HepG2 (cell line): ENCODE data around the gene KCNMA1. TPM values are rescaled to one million over a fixed set of nuclear protein-coding genes. Genes with fewer than 3 reads are reported as not detected.

Source experiments
- ATAC-seq: fragments of 200-7000 bp; cut with Tn5 transposase; 3 replicates; pipeline ENCODE4 v1.9.1; 2020; ENCODE audit warnings: mild to moderate bottlenecking, moderate library complexity
- BruUV-seq: library from RNA; stranded (reverse); fragments of 400-500 nt; replicated peaks from 2 replicates; lab custom pipeline; 2021; lab: Mats Ljungman, UMichigan
- CTCF ChIA-PET: fragments of 300-600 bp; formaldehyde crosslinking; extraction: SDS; loops from one replicate; lab custom pipeline; 2021; ENCODE audit warnings: low total read pairs, inconsistent platforms, low intra/inter-chr PET ratio; lab: Yijun Ruan, JAX
- POLR2A ChIA-PET: fragments of 350-600 bp; sonication (Branson Sonifier 250); formaldehyde crosslinking; loops from one replicate; lab custom pipeline; 2020; ENCODE audit warnings: antibody characterized with exemption, inconsistent platforms; lab: Yijun Ruan, JAX
- DNase-seq: peaks from one replicate; pipeline ENCODE4 v3.0.0-alpha.2; 2015; ENCODE audit warnings: low spot score
- FAIRE-seq: peaks from 3 replicates; lab custom pipeline; 2011; peaks lifted over from hg19 to GRCh38; lab: Jason Lieb, UNC
- H2AFZ ChIP-seq: one replicate; pipeline ENCODE4 v1.6.1; 2011; ENCODE audit warnings: low read length, inconsistent platforms
- H3K27ac ChIP-seq: fragments of 300-600 bp; 3 replicates; pipeline ENCODE4 v1.8.0; 2011; ENCODE audit warnings: mixed run types, mild to moderate bottlenecking, mixed read lengths, low read length, inconsistent platforms; ENCODE audit not compliant: insufficient read depth; ENCODE audit errors: extremely low read length
- H3K27me3 ChIP-seq, 2 experiments: fragments of 200-600 bp in 1 of 2; 2 replicates in 1 of 2; 3 replicates in 1 of 2; pipeline versions ENCODE4 v1.6.0 to v1.8.0; 2011; ENCODE audit warnings: low read length in 2 of 2, mild to moderate bottlenecking in 2 of 2, moderate library complexity in 2 of 2, inconsistent platforms in 1 of 2; ENCODE audit not compliant: insufficient read depth in 2 of 2, control insufficient read depth in 1 of 2
- H3K36me3 ChIP-seq, 2 experiments: fragments of 200-600 bp in 1 of 2; replicated peaks in 1 of 2; 2 replicates in 1 of 2; 3 replicates in 1 of 2; pipeline versions ENCODE4 v1.5.1 to v1.8.0; 2011; ENCODE audit warnings: low read length in 2 of 2, inconsistent platforms in 1 of 2; ENCODE audit not compliant: insufficient read depth in 2 of 2, control insufficient read depth in 1 of 2
- H3K4me1 ChIP-seq: 2 replicates; pipeline ENCODE4 v1.5.1; 2012; ENCODE audit warnings: low read length, inconsistent platforms; ENCODE audit not compliant: insufficient read depth
- H3K4me2 ChIP-seq: 2 replicates; pipeline ENCODE4 v1.6.0; 2011; ENCODE audit warnings: low read depth, low read length, inconsistent platforms
- H3K4me3 ChIP-seq, 3 experiments: fragments of 200-600 bp in 1 of 3; sonication (generic), shearing (Covaris generic) in 1 of 3; replicated peaks in 1 of 3; 2 replicates each; pipeline ENCODE4 v1.5.1; 2011 to 2016; ENCODE audit warnings: low read length in 3 of 3, inconsistent platforms in 2 of 3, low read depth in 2 of 3, mild to moderate bottlenecking in 2 of 3, control low read depth in 1 of 3, mixed read lengths in 1 of 3; ENCODE audit not compliant: insufficient read depth in 1 of 3
- H3K79me2 ChIP-seq: one replicate; pipeline ENCODE4 v1.6.1; 2011; ENCODE audit warnings: low read length, inconsistent platforms; ENCODE audit not compliant: insufficient read depth
- H3K9ac ChIP-seq: 2 replicates; pipeline ENCODE4 v1.6.0; 2011; ENCODE audit warnings: mild to moderate bottlenecking, low read depth, low read length, inconsistent platforms; ENCODE audit not compliant: insufficient read depth
- H3K9me3 ChIP-seq: 2 replicates; pipeline ENCODE4 v1.5.1; 2012; ENCODE audit warnings: mild to moderate bottlenecking, low read length
- H4K20me1 ChIP-seq: 2 replicates; pipeline ENCODE4 v1.6.0; 2011; ENCODE audit warnings: inconsistent platforms, mild to moderate bottlenecking, low read length, moderate library complexity; ENCODE audit not compliant: insufficient read depth
- IKZF1 ChIP-seq: fragments of 450-650 bp; IDR thresholded peaks from 2 replicates; pipeline ENCODE4 v1.7.1; 2016
- SMAD3 ChIP-seq: sonication (generic); formaldehyde crosslinking; IDR thresholded peaks from 2 replicates; pipeline ENCODE4 v1.4.0; 2020; ENCODE audit warnings: missing genetic modification reagents
- ZBTB42 ChIP-seq: sonication (generic); formaldehyde crosslinking; IDR thresholded peaks from 2 replicates; pipeline ENCODE4 v1.5.0; 2020; ENCODE audit warnings: mild to moderate bottlenecking, missing genetic modification reagents
- ZFP36 ChIP-seq: fragments of 150-350 bp; IDR thresholded peaks from 2 replicates; pipeline ENCODE4 v1.6.1; 2018; ENCODE audit warnings: borderline replicate concordance, low read length, low read depth; ENCODE audit not compliant: partially characterized antibody
- ZNF441 ChIP-seq: sonication (generic); formaldehyde crosslinking; IDR thresholded peaks from 2 replicates; pipeline ENCODE4 v1.7.0; 2021; ENCODE audit warnings: missing genetic modification reagents, borderline replicate concordance
- WGBS: methylation state at CpG from one replicate; pipeline ENCODE4 v1.1.6; 2017; ENCODE audit warnings: low lambda C conversion rate; 5-methylcytosine and 5-hydroxymethylcytosine counted together
- in situ Hi-C: cut with HindIII; loops from 2 replicates; pipeline ENCODE4 v1.10.0; 2017; ENCODE audit warnings: low pct_unique_long_range_greater_than_20kb; ENCODE audit not compliant: extremely low pct_ligation_motif_present
- intact Hi-C: fragments of 100-400 bp; cut with micrococcal nuclease; formaldehyde crosslinking; loops from one replicate; pipeline ENCODE4 v1.10.0; 2022; ENCODE audit not compliant: unreplicated experiment
- polyA plus RNA-seq, 8 experiments: library from polyadenylated mRNA; depleted of rRNA in 3 of 8; stranded (reverse) in 7 of 8; unstranded in 1 of 8; fragments of >200 nt; fragmentation: Illumina TruSeq in 4 of 8; extraction: Trizol in 4 of 8; gene quantifications; 2 replicates each; pipeline versions ENCODE4 v1.2.1 to v1.2.3, GENCODE V29; 2011 to 2016; ENCODE audit warnings: low read depth in 4 of 8, missing spikeins in 1 of 8, mixed read lengths in 1 of 8; ENCODE audit not compliant: insufficient read depth in 1 of 8
- total RNA-seq, 5 experiments: library from RNA; depleted of rRNA; stranded (reverse); fragments of >200 nt; fragmentation: Illumina TruSeq; extraction: Trizol; gene quantifications; 2 replicates each; pipeline ENCODE4 v1.2.3, GENCODE V29; 2016; ENCODE audit warnings: low read depth in 1 of 5
- TF ChIP-seq, protein P1 (sequence below): sonication (generic); formaldehyde crosslinking; IDR thresholded peaks from 2 replicates; pipeline ENCODE4 v1.4.0; 2020; ENCODE audit warnings: missing genetic modification reagents
- TF ChIP-seq, protein P2 (sequence below), 2 experiments: fragments of 450-650 bp in 1 of 2; sonication (generic) in 1 of 2; formaldehyde crosslinking; IDR thresholded peaks; 2 replicates each; pipeline versions ENCODE4 v1.5.0 to v1.8.0; 2020 to 2022; ENCODE audit warnings: mild to moderate bottlenecking in 1 of 2, missing genetic modification reagents in 1 of 2
- TF ChIP-seq, protein P3 (sequence below): sonication (generic); formaldehyde crosslinking; IDR thresholded peaks from 2 replicates; pipeline ENCODE4 v1.9.0; 2021; ENCODE audit warnings: missing genetic modification reagents, mild to moderate bottlenecking, borderline replicate concordance
- TF ChIP-seq, protein P4 (sequence below): sonication (generic); formaldehyde crosslinking; IDR thresholded peaks from 2 replicates; pipeline ENCODE4 v1.4.0; 2020; ENCODE audit warnings: mild to moderate bottlenecking, missing genetic modification reagents, borderline replicate concordance

KCNMA1 gene
- total and polyA plus RNA-seq, 2 of the 13 experiments (the other 11 are each of a cell fraction or from before 2014, with no cell fraction given) = 0.02 TPM; not detected in 1

DNA sequence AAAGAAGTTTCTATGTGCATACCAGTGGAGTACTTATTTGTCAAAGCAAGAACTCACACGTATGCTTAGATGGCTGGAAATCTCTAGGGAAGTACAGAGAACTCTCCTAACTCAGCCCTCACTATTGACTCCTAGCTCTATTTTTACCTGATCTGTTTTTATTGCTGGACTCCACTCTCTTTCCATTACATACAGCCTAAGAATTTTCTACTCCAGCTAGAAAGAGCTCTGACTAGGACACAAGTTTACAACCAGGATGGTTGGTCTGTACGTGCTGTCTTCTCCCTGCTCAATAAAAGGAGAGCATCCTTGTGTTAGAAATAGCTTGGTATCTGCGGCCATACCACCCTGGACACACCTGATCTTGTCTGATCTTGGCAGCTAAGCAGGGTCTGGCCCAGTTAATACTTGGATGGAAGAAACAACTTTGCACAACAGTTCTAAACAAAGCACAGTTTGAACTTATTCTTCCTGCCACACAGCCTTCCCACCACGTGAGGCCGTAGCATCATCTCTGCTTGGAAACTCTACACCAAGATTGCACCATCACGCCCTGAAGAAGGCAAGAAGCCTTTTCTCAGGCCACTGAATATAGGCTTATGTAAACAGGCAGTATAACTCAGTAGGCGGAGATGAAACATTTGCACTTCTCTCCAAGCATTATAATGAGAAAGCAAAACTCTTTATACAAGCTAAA lies 50.7 kb downstream of the KCNMA1 start (continued):
- TF ChIP-seq, protein P1, sequence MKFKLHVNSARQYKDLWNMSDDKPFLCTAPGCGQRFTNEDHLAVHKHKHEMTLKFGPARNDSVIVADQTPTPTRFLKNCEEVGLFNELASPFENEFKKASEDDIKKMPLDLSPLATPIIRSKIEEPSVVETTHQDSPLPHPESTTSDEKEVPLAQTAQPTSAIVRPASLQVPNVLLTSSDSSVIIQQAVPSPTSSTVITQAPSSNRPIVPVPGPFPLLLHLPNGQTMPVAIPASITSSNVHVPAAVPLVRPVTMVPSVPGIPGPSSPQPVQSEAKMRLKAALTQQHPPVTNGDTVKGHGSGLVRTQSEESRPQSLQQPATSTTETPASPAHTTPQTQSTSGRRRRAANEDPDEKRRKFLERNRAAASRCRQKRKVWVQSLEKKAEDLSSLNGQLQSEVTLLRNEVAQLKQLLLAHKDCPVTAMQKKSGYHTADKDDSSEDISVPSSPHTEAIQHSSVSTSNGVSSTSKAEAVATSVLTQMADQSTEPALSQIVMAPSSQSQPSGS (CRISPR knock-in tag) = no peak
- TF ChIP-seq ZNF441 (CRISPR knock-in tag) = no peak

DNA sequence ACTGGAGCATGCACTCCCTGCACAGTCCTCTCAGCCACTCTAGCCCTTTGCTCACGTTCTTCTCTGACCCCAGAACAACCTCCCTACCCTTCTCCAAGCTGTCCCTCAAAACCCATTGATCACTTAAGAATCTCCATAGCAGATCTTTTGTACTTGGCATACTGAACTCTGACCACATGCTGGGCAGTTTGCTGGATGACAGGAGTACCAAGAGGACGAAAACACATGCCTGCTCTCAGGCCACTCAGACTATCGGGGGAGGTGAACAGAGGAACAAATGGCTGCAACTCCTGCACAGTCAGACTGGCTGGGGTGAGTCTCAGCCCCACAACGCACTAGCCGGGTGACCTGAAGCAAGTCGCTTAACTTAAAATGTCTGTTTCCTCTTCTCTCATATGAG lies 52.7 kb downstream of the KCNMA1 start:
- Histone ChIP-seq H3K4me2 (no peak overlapping the region), H3K9me3 (no peaks in the 10 kb centered on the region), H3K36me3 (no peaks in the 10 kb centered on the region), H3K79me2 (no peaks in the 10 kb centered on the region), H3K27me3 (peaks cover 3 to 8% of the 10 kb centered on the region in 2 experiments; a peak in 3 of 5 replicates), H3K9ac (no peak overlapping the region), H2AFZ (no peak overlapping the region), H3K4me3 (no peak overlapping the region), H3K4me1 (peaks cover 8% of the 10 kb centered on the region; the same call in 1 of the 2 replicates), H4K20me1 (no peaks in the 10 kb centered on the region), H3K27ac (no peak overlapping the region)
- FAIRE-seq (no peak), DNase-seq (no peak), ATAC-seq (no peak)
- in situ Hi-C loops = no loop called here
- intact Hi-C loops = no loop called here
- no TSS peak for BruUV-seq
- CTCF ChIA-PET = no interaction called here
- POLR2A ChIA-PET = no interaction called here
- TF ChIP-seq ZBTB42 = no peak
- TF ChIP-seq ZFP36 = no peak
- TF ChIP-seq, protein P2, sequence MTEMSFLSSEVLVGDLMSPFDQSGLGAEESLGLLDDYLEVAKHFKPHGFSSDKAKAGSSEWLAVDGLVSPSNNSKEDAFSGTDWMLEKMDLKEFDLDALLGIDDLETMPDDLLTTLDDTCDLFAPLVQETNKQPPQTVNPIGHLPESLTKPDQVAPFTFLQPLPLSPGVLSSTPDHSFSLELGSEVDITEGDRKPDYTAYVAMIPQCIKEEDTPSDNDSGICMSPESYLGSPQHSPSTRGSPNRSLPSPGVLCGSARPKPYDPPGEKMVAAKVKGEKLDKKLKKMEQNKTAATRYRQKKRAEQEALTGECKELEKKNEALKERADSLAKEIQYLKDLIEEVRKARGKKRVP (CRISPR knock-in tag; IDR thresholded peaks at IDR 0.05) = no peak
- TF ChIP-seq, protein P3, sequence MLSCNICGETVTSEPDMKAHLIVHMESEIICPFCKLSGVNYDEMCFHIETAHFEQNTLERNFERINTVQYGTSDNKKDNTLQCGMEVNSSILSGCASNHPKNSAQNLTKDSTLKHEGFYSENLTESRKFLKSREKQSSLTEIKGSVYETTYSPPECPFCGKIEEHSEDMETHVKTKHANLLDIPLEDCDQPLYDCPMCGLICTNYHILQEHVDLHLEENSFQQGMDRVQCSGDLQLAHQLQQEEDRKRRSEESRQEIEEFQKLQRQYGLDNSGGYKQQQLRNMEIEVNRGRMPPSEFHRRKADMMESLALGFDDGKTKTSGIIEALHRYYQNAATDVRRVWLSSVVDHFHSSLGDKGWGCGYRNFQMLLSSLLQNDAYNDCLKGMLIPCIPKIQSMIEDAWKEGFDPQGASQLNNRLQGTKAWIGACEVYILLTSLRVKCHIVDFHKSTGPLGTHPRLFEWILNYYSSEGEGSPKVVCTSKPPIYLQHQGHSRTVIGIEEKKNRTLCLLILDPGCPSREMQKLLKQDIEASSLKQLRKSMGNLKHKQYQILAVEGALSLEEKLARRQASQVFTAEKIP (CRISPR knock-in tag) = no peak
- no peak for TF ChIP-seq SMAD3
- TF ChIP-seq, protein P4, sequence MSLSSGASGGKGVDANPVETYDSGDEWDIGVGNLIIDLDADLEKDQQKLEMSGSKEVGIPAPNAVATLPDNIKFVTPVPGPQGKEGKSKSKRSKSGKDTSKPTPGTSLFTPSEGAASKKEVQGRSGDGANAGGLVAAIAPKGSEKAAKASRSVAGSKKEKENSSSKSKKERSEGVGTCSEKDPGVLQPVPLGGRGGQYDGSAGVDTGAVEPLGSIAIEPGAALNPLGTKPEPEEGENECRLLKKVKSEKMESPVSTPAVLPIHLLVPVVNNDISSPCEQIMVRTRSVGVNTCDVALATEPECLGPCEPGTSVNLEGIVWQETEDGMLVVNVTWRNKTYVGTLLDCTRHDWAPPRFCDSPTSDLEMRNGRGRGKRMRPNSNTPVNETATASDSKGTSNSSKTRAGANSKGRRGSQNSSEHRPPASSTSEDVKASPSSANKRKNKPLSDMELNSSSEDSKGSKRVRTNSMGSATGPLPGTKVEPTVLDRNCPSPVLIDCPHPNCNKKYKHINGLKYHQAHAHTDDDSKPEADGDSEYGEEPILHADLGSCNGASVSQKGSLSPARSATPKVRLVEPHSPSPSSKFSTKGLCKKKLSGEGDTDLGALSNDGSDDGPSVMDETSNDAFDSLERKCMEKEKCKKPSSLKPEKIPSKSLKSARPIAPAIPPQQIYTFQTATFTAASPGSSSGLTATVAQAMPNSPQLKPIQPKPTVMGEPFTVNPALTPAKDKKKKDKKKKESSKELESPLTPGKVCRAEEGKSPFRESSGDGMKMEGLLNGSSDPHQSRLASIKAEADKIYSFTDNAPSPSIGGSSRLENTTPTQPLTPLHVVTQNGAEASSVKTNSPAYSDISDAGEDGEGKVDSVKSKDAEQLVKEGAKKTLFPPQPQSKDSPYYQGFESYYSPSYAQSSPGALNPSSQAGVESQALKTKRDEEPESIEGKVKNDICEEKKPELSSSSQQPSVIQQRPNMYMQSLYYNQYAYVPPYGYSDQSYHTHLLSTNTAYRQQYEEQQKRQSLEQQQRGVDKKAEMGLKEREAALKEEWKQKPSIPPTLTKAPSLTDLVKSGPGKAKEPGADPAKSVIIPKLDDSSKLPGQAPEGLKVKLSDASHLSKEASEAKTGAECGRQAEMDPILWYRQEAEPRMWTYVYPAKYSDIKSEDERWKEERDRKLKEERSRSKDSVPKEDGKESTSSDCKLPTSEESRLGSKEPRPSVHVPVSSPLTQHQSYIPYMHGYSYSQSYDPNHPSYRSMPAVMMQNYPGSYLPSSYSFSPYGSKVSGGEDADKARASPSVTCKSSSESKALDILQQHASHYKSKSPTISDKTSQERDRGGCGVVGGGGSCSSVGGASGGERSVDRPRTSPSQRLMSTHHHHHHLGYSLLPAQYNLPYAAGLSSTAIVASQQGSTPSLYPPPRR = no peak
- TF ChIP-seq IKZF1 = no peak
- WGBS = 61% methylated on average over 6 of the region's 6 CpGs
